Activated CD4-positive, CD25-positive, alpha-beta regulatory T cell treated with anti-CD3 and anti-CD28 coated beads, Interleukin-2, amount 50 U/mL, for 72 hours (primary cell): ENCODE data around the gene CPD.

ENCODE experiments used
- DNase-seq: peaks from one replicate; pipeline ENCODE4 v3.0.0; 2021

Gene CPD

DNA sequence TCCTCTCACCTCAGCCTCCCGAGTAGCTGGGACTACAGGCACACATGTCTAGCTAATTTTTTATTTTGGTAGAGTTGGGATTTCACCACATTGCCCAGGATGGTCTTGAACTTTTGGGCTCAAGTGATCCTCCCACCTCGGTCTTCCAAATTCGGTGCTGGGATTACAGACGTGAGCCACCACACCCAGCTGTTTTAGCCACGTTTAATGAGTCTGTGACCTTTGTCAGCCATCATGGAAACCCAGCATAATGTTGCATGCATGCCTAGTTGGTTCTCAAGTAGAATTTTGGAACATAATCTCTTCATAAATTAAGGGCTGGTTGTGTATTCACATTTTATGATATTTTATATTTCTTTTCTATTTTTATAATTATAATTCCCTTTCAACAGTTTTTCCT, 140.4 kb downstream of the CPD start:
- DNase-seq, result no peak
